Smooth muscle cell (in vitro differentiated cells): ENCODE measurements around the gene PTPRF. TPM values are rescaled to one million over a fixed set of nuclear protein-coding genes. Genes with fewer than 3 reads are reported as not detected.

Source experiments
- DNase-seq: peaks from one replicate; lab custom pipeline; 2025; ENCODE audit not compliant: unreplicated experiment; lab: John Stamatoyannopoulos, UW
- H2AFZ ChIP-seq: fragments of 200-600 bp; sonication (generic); 2 replicates; pipeline ENCODE4 v1.6.0; 2016; ENCODE audit warnings: antibody characterized with exemption, low read depth, mild to moderate bottlenecking
- H3F3A ChIP-seq: fragments of 200-600 bp; sonication (generic); 2 replicates; pipeline ENCODE4 v1.6.0; 2017; ENCODE audit warnings: antibody characterized with exemption, low read depth
- H3K27ac ChIP-seq: fragments of 200-600 bp; sonication (generic); 2 replicates; pipeline ENCODE4 v1.5.1; 2016; ENCODE audit warnings: low read depth, mild to moderate bottlenecking
- H3K27me3 ChIP-seq: fragments of 200-600 bp; sonication (generic); 2 replicates; pipeline ENCODE4 v1.6.1; 2016; ENCODE audit warnings: low read depth, mild to moderate bottlenecking
- H3K36me3 ChIP-seq: fragments of 200-600 bp; sonication (generic); 2 replicates; pipeline ENCODE4 v1.5.1; 2016; ENCODE audit warnings: low read depth
- H3K4me1 ChIP-seq: fragments of 200-600 bp; sonication (generic); 2 replicates; pipeline ENCODE4 v1.5.1; 2016; ENCODE audit warnings: low read depth
- H3K4me2 ChIP-seq: fragments of 200-600 bp; sonication (generic); 2 replicates; pipeline ENCODE4 v1.6.0; 2016; ENCODE audit warnings: mild to moderate bottlenecking
- H3K4me3 ChIP-seq: fragments of 200-600 bp; sonication (generic); 2 replicates; pipeline ENCODE4 v1.5.1; 2016; ENCODE audit warnings: mild to moderate bottlenecking
- H3K79me2 ChIP-seq: fragments of 200-600 bp; sonication (generic); 2 replicates; pipeline ENCODE4 v1.6.0; 2016; ENCODE audit warnings: low read depth, mild to moderate bottlenecking
- H3K9ac ChIP-seq: fragments of 200-600 bp; sonication (generic); 2 replicates; pipeline ENCODE4 v1.6.0; 2016; ENCODE audit warnings: low read depth
- H3K9me3 ChIP-seq: fragments of 200-600 bp; sonication (generic); replicated peaks from 2 replicates; pipeline ENCODE4 v1.5.1; 2016; ENCODE audit warnings: low read depth
- H4K20me1 ChIP-seq: fragments of 200-600 bp; sonication (generic); 2 replicates; pipeline ENCODE4 v1.6.0; 2016; ENCODE audit warnings: low read depth
- CTCF ChIP-seq: fragments of 200-600 bp; sonication (generic); IDR thresholded peaks from 2 replicates; pipeline ENCODE4 v1.5.1; 2017; ENCODE audit warnings: borderline replicate concordance, mild to moderate bottlenecking, antibody characterized with exemption; ENCODE audit not compliant: insufficient read depth, poor library complexity, severe bottlenecking
- WGBS: methylation state at CpG from one replicate; pipeline ENCODE4 v1.1.7; 2016; ENCODE audit warnings: low lambda C conversion rate; 5-methylcytosine and 5-hydroxymethylcytosine counted together
- polyA plus RNA-seq: library from polyadenylated mRNA; unstranded; fragments of >200 nt; fragmentation: Nextera tagmentation; extraction: Ambion mirVana; gene quantifications from 2 replicates; pipeline ENCODE4 v1.2.1, GENCODE V29; 2016
- total RNA-seq: library from RNA; depleted of rRNA; stranded (reverse); fragments of >200 nt; gene quantifications from 2 replicates; pipeline ENCODE4 v1.2.3, GENCODE V29; 2014

The PTPRF gene
- total and polyA plus RNA-seq, 2 experiments from 2014 or later: 39.9 to 71.0 TPM

- H3K4me3 ChIP-seq: no peak overlapping the region
- no peaks in the 10 kb centered on the region for H3K27me3 ChIP-seq
- DNase-seq: no peak
- no peak for TF ChIP-seq CTCF
- H3K4me2 ChIP-seq: no peak overlapping the region
- no peak overlapping the region for H2AFZ ChIP-seq
- H3K9ac ChIP-seq: no peak overlapping the region
- no peaks in the 10 kb centered on the region for H3K79me2 ChIP-seq
- WGBS: 98% methylated on average over 5 of the region's 5 CpGs
- no peaks in the 10 kb centered on the region for H3F3A ChIP-seq
- H4K20me1 ChIP-seq: no peaks in the 10 kb centered on the region
- no peak overlapping the region for H3K27ac ChIP-seq
- H3K9me3 ChIP-seq: no peaks in the 10 kb centered on the region
- H3K4me1 ChIP-seq: no peaks in the 10 kb centered on the region
- H3K36me3 ChIP-seq: no peaks in the 10 kb centered on the region
These were observed 86.3 kb downstream of the PTPRF start for GRCh38 chr1:43617011-43617410.

- Histone ChIP-seq H4K20me1 (no peaks in the 10 kb centered on the region), H3K79me2 (no peaks in the 10 kb centered on the region), H3K9ac (no peak overlapping the region), H3K4me1 (no peaks in the 10 kb centered on the region), H3K9me3 (no peaks in the 10 kb centered on the region), H3K36me3 (no peaks in the 10 kb centered on the region), H2AFZ (no peak overlapping the region), H3K27ac (no peak overlapping the region), H3K4me3 (no peak overlapping the region), H3K4me2 (no peak overlapping the region), H3F3A (no peaks in the 10 kb centered on the region), H3K27me3 (no peaks in the 10 kb centered on the region)
- 97% methylated on average over 14 of the region's 14 CpGs for WGBS
- no peak for DNase-seq
- no peak for TF ChIP-seq CTCF
These were observed 87.0 kb downstream of the PTPRF start for GRCh38 chr1:43617668-43618067.

- Histone ChIP-seq H3K27ac (no peak overlapping the region), H3K27me3 (no peaks in the 10 kb centered on the region), H3K9ac (no peak overlapping the region), H3K4me2 (no peak overlapping the region), H3K4me3 (no peak overlapping the region), H3K9me3 (no peaks in the 10 kb centered on the region), H3K79me2 (no peaks in the 10 kb centered on the region), H3K4me1 (no peaks in the 10 kb centered on the region), H3F3A (no peaks in the 10 kb centered on the region), H2AFZ (no peak overlapping the region), H3K36me3 (no peaks in the 10 kb centered on the region), H4K20me1 (peaks cover 5% of the 10 kb centered on the region)
- no peak for DNase-seq
- WGBS: 95% methylated on average over 18 of the region's 22 CpGs
- no peak for TF ChIP-seq CTCF
These were observed 88.0 kb downstream of the PTPRF start for GRCh38 chr1:43618521-43619313.

GRCh38 chr1:43619314-43619790 is 88.7 kb downstream of the PTPRF start:
- peaks cover 5% of the 10 kb centered on the region for H4K20me1 ChIP-seq
- H3K27me3 ChIP-seq: no peaks in the 10 kb centered on the region
- H3K4me3 ChIP-seq: no peak overlapping the region
- no peaks in the 10 kb centered on the region for H3K4me1 ChIP-seq
- H2AFZ ChIP-seq: no peak overlapping the region
- no peaks in the 10 kb centered on the region for H3K9me3 ChIP-seq
- no peak overlapping the region for H3K9ac ChIP-seq
- H3K27ac ChIP-seq: no peak overlapping the region
- H3K79me2 ChIP-seq: no peaks in the 10 kb centered on the region
- H3K4me2 ChIP-seq: no peak overlapping the region
- 97% methylated on average over 21 of the region's 21 CpGs for WGBS
- no peaks in the 10 kb centered on the region for H3F3A ChIP-seq
- TF ChIP-seq CTCF: no peak
- no peak for DNase-seq
- H3K36me3 ChIP-seq: no peaks in the 10 kb centered on the region
